Measurements from ENCODE around the gene SIPA1L3.
"Not testable (repeated sequence)": the region's sequence is repeated elsewhere in the genome, so short reads cannot be mapped to it uniquely, and the experiment has no call there.

Gene SIPA1L3

DNA sequence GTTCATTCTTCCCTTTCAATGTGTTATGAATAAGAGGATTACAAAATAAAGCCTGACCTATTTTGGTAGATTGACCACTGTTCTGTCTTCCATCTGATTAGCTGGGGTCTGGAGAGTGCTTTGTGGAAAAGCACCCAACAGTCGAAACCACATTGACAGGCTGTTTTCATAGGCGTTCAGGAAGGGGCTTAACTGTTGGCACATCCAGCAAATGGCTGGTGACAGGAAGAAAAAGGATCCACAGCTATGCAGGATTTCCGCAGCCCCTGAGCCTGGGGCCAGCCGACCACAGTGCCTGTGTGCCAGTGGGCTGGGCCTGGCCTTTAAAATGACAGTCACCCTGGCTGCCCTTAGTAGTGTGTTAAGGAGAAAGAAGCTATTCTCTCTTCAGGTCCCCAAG lies 113.3 kb downstream of the SIPA1L3 start:
- DNase-seq (ENCODE audit: low read depth): no peak

- no peak for DNase-seq (ENCODE audit: low read depth)
Observed at GRCh38 chr19:38021352-38021751, 114.3 kb downstream of the SIPA1L3 start.

DNA sequence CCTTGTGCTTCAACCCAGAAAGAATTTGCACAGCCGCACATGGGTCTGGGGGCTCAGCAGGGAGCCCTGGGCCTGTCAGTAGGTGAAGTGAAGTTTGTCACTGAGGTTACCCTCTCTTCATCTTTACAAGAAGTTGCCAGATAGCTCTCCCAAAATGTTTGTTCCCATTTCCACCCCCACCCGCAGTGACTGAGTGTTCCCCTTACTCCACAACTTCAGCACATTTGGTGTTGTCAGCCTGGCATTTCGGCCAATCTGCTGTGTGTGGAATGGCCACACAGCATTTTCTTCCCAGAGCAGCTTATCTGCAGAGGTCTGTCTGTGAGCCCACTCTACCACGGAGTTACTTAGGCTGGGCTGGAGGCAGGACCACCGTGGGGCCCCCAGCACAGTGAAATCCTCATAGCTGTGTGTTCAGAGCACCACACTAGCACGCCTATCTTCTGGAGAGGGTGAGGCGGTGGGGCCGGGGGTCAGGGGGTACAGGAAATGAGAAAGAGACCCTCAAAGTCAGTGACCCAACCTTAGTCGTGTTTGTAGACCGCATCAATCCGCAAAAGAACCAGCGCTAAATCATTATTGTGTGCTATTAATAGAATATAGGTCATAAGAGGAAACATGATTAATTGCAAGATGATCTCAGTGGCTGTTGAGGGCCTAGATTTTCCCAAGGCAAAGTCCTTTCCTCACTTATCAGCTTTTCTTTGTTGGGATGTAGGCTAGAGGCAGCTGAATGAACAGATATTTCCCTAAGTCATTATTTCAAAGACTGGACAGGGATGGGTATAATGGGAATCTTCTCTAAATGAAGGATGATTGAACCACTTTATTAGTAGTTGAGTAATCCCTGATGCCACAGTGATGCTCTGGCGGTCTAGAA lies 116.0 kb downstream of the SIPA1L3 start:
- no peak for DNase-seq (ENCODE audit: low read depth)

DNA sequence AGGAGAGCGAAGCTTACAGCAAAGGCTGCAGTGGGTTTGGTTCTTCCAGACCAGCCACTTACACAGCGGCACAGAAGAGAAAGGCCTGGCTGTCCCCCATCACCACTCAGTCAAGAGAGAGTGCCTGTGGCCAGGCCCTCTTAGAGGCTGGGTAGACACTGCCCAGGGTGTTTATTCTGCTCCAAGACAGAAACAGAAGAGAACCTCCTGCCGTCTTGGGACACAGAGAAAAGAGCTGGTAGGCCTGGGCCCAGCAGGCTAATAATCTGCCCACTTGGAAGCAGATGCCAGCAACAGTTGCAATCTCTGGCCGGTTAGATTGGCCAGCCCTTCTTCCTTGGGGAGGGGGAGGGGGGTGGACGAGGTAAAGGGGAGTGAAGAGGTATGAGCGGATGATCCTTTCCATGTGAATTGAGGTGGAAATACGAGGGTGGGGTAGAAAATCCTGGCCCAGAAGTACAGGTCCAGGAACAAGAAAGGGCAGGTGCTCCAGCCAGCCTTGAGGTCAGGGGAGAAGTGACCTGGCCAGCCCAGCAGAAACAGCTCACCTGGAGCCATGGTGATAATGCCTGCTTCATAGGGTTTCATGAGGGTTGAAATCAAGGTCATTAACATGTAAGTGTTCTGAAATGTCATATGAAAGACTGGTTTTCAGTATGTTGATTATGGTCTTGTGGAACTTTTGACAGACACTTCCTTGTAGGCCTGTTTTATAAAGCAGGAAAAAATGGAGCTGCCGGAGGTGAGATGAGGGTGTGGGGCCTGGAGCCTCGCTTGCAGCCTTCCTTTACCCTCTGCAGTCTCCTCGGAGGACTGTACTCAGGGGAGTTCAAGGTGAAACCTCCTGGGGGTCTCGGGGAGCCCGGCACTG lies 116.9 kb downstream of the SIPA1L3 start:
- no peak for DNase-seq (ENCODE audit: low read depth)

DNA sequence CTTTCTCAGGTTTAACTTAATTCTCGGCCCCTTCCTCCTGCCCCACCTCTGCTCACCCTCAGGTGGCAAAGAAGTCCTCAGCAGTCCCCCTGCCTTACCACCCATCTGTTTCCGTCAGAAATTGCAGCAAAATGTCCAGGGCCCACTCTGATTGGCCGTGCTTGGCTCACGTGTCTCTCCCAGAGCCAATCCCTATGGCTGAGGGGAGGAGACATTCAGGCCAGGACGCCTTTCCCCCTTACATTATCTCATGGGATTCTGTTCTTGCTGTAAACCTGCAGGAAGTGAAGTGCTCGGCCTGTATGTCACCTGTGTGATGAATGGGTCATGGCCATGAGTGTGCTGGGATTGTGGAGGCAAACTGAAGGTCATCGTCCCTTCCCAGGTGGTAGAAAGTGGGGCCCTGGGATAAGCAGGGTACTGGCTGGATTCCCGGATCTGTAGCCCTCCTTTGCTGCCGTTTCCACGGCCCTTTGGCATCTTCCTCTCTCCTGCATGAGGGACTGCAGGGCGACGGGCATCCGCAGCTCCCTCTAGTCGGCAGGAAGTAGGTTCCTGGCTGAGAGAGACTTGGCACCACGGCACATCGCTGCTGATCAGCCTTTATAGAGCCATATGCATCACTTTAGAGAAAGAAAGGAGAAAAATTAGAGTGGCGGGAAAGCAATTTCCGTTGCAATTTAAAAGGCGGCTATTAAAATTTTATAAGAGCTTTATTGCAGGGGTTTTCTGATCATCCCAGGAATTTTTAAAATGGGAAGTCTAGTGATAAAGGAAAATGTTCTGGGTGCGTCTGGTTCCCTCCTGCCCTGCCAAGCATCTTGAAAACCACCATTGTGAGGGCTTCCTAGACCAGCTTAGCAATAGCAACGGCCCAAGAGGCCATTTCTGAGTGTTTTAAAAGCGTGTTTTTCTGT lies 118.2 kb downstream of the SIPA1L3 start:
- DNase-seq (ENCODE audit: low read depth): no peak

- no peak for DNase-seq (ENCODE audit: low read depth)
Observed at GRCh38 chr19:38025909-38026307, 118.9 kb downstream of the SIPA1L3 start.

DNA sequence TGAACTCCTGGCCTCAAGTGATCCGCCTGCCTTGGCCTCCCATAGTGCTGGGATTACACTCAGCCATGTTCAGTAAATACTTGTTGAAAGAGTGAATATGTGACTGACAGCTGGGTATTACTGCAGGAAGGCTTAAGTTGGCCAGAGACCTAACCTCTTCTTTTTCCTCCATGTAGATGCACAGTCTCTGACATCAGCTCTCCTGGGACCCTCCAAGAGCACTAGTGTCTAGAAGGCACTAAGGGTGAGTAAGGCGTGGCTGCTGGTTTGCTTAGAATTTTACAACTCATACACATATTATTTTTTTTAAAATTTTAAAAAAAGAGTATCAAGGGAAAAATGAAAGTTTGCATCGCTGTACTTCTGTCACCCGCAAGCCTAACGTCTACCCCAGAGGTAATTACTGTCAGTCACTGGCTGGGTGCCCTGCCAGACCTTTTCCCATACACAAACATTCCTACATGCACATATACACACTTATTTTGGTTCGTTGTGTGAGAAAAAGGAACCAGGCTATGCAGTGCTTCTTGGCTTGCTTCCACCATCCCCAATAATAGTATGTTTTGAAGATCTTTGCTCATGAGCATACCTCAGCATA lies 122.0 kb downstream of the SIPA1L3 start:
- DNase-seq (ENCODE audit: low read depth): no peak

- DNase-seq (ENCODE audit: low read depth): not testable (repeated sequence)
Observed at GRCh38 chr19:38030001-38030400, 123.0 kb downstream of the SIPA1L3 start.

- DNase-seq (ENCODE audit: low read depth): no peak
Observed at GRCh38 chr19:38030686-38031422, 123.8 kb downstream of the SIPA1L3 start.

DNA sequence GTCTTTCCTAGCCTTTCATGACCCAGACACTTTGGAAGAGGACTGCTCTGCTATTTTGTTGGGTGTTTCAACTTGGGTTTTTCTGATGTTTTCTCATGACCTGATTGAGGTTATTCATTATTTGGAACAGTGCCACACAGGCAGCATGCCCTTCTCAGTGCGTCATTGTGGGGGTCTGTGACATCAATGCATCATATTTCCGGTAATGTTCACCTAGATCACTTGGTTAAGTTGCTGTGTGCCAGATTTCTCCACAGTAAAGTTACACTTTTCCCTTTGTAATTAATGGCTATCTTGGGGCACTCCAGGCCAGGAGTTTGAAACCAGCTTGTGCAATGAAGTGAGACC lies 124.4 kb downstream of the SIPA1L3 start:
- no peak for DNase-seq (ENCODE audit: low read depth)

DNA sequence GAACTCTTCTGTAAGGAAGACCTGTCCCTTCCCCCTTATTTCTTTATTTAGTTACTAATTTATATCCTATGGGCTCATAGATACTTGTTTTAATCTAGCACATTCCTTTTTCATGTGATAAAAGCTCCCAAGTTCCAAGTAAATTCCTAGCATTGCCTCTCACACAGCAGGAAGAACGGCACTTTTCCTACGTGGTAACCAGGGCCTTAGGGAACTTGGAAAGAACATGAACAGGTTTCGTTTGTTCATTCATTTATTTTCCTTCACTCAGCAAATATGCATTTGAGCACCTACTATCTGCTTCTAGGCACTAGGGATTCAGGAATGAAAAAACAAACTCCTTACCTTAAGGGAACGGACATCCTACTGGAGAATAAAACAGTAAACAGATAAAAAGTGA lies 125.1 kb downstream of the SIPA1L3 start:
- DNase-seq (ENCODE audit: low read depth): no peak

GRCh38 chr19:38032951-38033350 lies 125.9 kb downstream of the SIPA1L3 start:
- no peak for DNase-seq (ENCODE audit: low read depth)

- DNase-seq (ENCODE audit: low read depth): no peak
Observed at GRCh38 chr19:38033658-38034491, 126.9 kb downstream of the SIPA1L3 start.

DNA sequence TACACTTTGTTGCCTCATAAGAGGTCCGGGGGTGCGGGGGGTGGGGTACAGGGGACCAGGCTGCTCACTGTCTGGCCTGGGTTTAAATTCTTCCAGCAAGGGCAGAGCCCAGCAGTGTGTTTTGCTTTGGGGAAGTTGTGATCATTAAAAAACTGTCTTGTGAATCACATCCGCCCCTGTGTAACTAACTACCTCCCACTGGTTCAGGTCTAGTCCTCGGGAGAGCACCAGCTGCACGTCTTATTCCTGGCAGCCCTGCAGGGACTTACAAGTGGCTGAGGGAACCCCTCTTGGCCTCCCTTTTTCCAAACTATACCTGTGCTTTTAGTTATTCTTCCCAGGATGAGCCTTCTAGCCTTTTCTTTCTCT lies 127.5 kb downstream of the SIPA1L3 start:
- no peak for DNase-seq (ENCODE audit: low read depth)

DNA sequence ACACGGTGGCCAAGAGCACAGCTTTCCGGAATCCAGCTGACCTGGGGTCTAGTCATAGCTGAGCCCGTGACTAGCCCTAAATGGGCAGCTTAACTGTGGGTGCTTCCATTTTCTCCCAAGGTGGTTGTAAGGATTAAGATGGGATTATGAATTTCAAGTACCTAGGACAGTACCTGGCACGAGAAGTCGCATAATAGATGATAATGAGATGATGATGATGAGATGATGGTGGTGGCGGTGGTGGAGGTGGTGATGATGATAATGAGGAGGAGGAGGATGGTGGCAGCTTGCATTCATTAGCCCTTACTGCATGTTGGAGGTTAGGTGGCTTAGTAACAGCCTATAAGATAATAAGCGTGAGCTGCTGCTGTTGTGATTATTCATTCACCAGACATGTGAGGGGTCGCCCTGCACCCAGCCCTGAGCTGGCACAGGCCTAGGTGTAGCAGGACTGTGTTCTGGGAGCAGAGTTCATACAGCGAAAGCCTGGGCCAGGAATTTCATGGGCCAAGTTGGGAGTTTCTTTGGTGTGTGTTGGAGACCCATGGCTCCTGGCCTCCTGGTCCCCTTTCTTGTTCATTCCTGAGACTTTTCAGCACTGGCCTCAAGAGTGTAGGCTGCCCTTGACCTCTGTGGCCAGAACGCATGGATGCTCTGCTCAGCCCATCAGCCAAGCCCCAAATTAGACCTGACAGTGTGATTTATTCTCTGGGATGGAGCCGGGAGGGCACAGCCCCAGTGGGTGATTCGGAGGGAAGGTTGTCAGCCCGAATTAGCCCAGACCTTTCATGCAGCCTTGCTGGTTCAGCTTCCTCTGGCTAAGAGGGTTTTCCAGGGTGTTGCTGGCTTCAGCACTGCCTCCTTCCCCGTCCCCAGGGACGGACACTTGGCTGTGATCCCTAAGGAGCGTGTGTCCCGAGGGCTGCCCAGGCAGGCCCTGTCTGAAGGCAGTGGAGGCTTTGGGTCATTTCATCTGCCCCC lies 128.8 kb downstream of the SIPA1L3 start:
- no peak for DNase-seq (ENCODE audit: low read depth)

DNA sequence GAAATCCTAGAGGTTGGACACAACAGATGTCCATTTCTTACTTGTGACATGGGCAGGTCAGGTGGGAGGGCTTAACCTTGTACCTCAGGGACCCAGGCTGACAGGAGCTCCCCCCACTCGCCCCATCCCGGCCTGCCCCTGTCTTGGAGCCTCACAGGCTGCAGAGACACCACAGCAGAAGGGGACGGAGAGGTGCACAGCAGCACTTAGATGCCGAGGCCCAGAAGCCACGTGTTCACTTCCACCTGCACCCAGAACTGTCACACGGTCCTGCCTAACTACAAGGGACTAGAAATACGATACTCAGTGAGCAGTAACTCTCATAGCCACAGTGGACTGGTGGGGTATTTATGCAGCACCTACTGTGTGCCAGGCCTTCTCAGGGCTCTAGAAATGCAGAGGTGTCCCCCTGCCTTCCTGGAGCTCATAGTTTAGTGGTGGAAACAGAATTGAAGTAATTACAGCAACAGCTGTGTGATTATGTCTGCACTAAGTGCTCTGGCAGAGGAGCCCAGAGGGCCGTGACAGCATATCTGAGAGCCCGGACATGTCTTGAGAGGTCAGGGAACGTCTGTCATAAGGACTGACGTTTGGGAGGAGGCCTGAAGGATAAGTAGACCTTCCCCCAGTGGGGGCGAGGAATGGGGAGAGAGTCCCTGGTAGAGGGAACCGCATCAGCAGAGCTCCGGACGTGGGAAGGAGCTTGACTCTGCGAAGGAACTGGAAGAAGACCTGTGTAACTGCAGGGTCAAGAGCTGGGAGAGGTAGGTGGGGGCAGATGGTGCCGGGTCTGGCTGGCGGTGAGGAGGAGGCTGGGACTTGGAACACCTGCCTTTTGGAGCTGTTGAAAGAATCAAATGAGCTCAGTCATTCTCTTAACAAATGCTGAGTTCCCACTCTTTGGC lies 130.0 kb downstream of the SIPA1L3 start:
- DNase-seq (ENCODE audit: low read depth): no peak

DNA sequence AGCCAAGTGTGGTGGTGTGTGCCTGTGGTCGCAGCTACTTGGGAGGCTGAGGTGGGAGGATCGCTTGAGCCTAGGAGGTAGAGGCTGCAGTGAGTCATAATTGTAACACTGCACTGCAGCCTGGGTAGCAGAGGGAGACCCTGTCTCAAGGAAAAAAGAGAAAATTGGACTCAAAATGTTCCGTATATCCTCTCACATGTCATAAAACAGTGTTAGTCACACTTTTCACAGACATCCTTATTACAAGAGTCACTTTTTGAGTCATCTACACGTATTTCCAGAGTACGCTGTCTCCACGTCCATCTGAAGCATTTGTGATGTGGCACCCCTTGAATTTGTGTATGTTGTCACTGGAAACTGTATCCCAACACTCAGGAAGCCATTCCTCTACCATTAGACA lies 133.0 kb downstream of the SIPA1L3 start:
- no peak for DNase-seq (ENCODE audit: low read depth)

GRCh38 chr19:38042132-38042531 lies 135.1 kb downstream of the SIPA1L3 start:
- DNase-seq (ENCODE audit: low read depth): no peak

Measured in activated T-helper 1 cell treated with Interleukin-2 at 50 U/mL for 16 hours (primary cell).